HEK293 (cell line): ENCODE measurements around the gene OR4N5.
"Not testable (repeated sequence)": the region's sequence is repeated elsewhere in the genome, so short reads cannot be mapped to it uniquely, and the experiment has no call there.

ENCODE experiments used
- CTCF ChIA-PET: fragments of 350-600 bp; formaldehyde crosslinking; extraction: SDS; loops from one replicate; lab custom pipeline; 2021; ENCODE audit warnings: antibody characterized with exemption; lab: Yijun Ruan, JAX
- POLR2A ChIA-PET: fragments of 300-600 bp; formaldehyde crosslinking; extraction: SDS; loops from one replicate; lab custom pipeline; 2020; ENCODE audit warnings: antibody characterized with exemption, inconsistent platforms; lab: Yijun Ruan, JAX
- H3K27ac ChIP-seq: fragments of 200-500 bp; sonication (Bioruptor generic); 2 replicates; pipeline ENCODE4 v1.5.1; 2014; ENCODE audit warnings: low read depth, low read length, control low read depth, inconsistent platforms; ENCODE audit errors: extremely low read depth
- H3K36me3 ChIP-seq, 2 experiments: fragments of 200-500 bp in 1 of 2; sonication (Bioruptor generic) in 1 of 2; 1 replicate in 1 of 2; 2 replicates in 1 of 2; pipeline ENCODE4 v1.5.1; 2014 to 2017; ENCODE audit warnings: inconsistent platforms in 2 of 2, low read length in 2 of 2; ENCODE audit not compliant: control insufficient read depth in 2 of 2, insufficient read depth in 1 of 2
- H3K4me1 ChIP-seq: fragments of 200-500 bp; sonication (Bioruptor generic); 2 replicates; pipeline ENCODE4 v1.5.1; 2014; ENCODE audit warnings: mild to moderate bottlenecking, low read length, inconsistent platforms; ENCODE audit not compliant: control insufficient read depth, insufficient read depth
- H3K4me3 ChIP-seq: 2 replicates; pipeline ENCODE4 v1.5.1; 2011; ENCODE audit warnings: low read depth, mild to moderate bottlenecking, control low read depth, low read length, moderate library complexity
- H3K9me3 ChIP-seq: fragments of 200-500 bp; sonication (Bioruptor generic); 2 replicates; pipeline ENCODE4 v1.5.1; 2014; ENCODE audit warnings: low read depth, low read length, inconsistent platforms; ENCODE audit not compliant: control insufficient read depth, insufficient read depth
- ATF2 ChIP-seq: fragments of 450-650 bp; formaldehyde crosslinking; IDR thresholded peaks from 2 replicates; pipeline ENCODE4 v1.5.1; 2016; ENCODE audit warnings: missing biosample characterization, missing genetic modification characterization, low read depth
- KLF7 ChIP-seq: fragments of 450-650 bp; formaldehyde crosslinking; IDR thresholded peaks from 2 replicates; pipeline ENCODE4 v1.5.1; 2016; ENCODE audit warnings: missing biosample characterization, missing genetic modification characterization, borderline replicate concordance
- PRDM6 ChIP-seq: fragments of 450-650 bp; formaldehyde crosslinking; IDR thresholded peaks from 2 replicates; pipeline ENCODE4 v1.5.1; 2017; ENCODE audit warnings: missing biosample characterization, missing genetic modification characterization
- ZNF169 ChIP-seq: fragments of 450-650 bp; formaldehyde crosslinking; IDR thresholded peaks from 2 replicates; pipeline ENCODE4 v1.5.1; 2016; ENCODE audit warnings: missing biosample characterization, missing genetic modification characterization
- ZNF280C ChIP-seq: fragments of 450-650 bp; formaldehyde crosslinking; IDR thresholded peaks from 2 replicates; pipeline ENCODE4 v1.5.1; 2016; ENCODE audit warnings: missing biosample characterization, missing genetic modification characterization
- ZNF510 ChIP-seq: fragments of 450-650 bp; formaldehyde crosslinking; IDR thresholded peaks from 2 replicates; pipeline ENCODE4 v1.5.1; 2018; ENCODE audit warnings: mild to moderate bottlenecking, missing genetic modification characterization, missing biosample characterization; ENCODE audit not compliant: insufficient replicate concordance
- ZNF558 ChIP-seq: fragments of 450-650 bp; formaldehyde crosslinking; IDR thresholded peaks from 2 replicates; pipeline ENCODE4 v1.5.1; 2016; ENCODE audit warnings: missing biosample characterization, missing genetic modification characterization
- ZNF600 ChIP-seq: fragments of 450-650 bp; formaldehyde crosslinking; IDR thresholded peaks from 2 replicates; pipeline ENCODE4 v1.5.1; 2016; ENCODE audit warnings: missing biosample characterization, missing genetic modification characterization
- ZNF629 ChIP-seq: fragments of 450-650 bp; formaldehyde crosslinking; IDR thresholded peaks from 2 replicates; pipeline ENCODE4 v1.5.1; 2017; ENCODE audit warnings: missing biosample characterization, missing genetic modification characterization
- TF ChIP-seq, protein P1 (sequence below): fragments of 450-650 bp; formaldehyde crosslinking; IDR thresholded peaks from 2 replicates; pipeline ENCODE4 v1.5.1; 2017; ENCODE audit warnings: missing biosample characterization, missing genetic modification characterization
- TF ChIP-seq, protein P2 (sequence below): fragments of 450-650 bp; formaldehyde crosslinking; IDR thresholded peaks from 2 replicates; pipeline ENCODE4 v1.5.1; 2016; ENCODE audit warnings: missing biosample characterization, missing genetic modification characterization

The OR4N5 gene

GRCh38 chr14:20093442-20093841, 45.2 kb upstream of the OR4N5 start (continued):
- TF ChIP-seq ZNF629 = no peak
- TF ChIP-seq, protein P1, sequence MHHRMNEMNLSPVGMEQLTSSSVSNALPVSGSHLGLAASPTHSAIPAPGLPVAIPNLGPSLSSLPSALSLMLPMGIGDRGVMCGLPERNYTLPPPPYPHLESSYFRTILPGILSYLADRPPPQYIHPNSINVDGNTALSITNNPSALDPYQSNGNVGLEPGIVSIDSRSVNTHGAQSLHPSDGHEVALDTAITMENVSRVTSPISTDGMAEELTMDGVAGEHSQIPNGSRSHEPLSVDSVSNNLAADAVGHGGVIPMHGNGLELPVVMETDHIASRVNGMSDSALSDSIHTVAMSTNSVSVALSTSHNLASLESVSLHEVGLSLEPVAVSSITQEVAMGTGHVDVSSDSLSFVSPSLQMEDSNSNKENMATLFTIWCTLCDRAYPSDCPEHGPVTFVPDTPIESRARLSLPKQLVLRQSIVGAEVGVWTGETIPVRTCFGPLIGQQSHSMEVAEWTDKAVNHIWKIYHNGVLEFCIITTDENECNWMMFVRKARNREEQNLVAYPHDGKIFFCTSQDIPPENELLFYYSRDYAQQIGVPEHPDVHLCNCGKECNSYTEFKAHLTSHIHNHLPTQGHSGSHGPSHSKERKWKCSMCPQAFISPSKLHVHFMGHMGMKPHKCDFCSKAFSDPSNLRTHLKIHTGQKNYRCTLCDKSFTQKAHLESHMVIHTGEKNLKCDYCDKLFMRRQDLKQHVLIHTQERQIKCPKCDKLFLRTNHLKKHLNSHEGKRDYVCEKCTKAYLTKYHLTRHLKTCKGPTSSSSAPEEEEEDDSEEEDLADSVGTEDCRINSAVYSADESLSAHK = no peak
- TF ChIP-seq ZNF169 (tag by site-specific recombination) = no peak
- TF ChIP-seq ATF2 = no peak
- TF ChIP-seq, protein P2, sequence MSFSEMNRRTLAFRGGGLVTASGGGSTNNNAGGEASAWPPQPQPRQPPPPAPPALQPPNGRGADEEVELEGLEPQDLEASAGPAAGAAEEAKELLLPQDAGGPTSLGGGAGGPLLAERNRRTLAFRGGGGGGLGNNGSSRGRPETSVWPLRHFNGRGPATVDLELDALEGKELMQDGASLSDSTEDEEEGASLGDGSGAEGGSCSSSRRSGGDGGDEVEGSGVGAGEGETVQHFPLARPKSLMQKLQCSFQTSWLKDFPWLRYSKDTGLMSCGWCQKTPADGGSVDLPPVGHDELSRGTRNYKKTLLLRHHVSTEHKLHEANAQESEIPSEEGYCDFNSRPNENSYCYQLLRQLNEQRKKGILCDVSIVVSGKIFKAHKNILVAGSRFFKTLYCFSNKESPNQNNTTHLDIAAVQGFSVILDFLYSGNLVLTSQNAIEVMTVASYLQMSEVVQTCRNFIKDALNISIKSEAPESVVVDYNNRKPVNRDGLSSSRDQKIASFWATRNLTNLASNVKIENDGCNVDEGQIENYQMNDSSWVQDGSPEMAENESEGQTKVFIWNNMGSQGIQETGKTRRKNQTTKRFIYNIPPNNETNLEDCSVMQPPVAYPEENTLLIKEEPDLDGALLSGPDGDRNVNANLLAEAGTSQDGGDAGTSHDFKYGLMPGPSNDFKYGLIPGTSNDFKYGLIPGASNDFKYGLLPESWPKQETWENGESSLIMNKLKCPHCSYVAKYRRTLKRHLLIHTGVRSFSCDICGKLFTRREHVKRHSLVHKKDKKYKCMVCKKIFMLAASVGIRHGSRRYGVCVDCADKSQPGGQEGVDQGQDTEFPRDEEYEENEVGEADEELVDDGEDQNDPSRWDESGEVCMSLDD (tag by site-specific recombination) = no peak
- TF ChIP-seq ZNF280C (tag by site-specific recombination) = no peak
- no peak for TF ChIP-seq PRDM6 (tag by site-specific recombination)
- TF ChIP-seq ZNF558 = no peak
- TF ChIP-seq KLF7 (tag by site-specific recombination) = no peak
- TF ChIP-seq ZNF510 (tag by site-specific recombination) = no peak
- no peak for TF ChIP-seq ZNF600 (tag by site-specific recombination)

DNA sequence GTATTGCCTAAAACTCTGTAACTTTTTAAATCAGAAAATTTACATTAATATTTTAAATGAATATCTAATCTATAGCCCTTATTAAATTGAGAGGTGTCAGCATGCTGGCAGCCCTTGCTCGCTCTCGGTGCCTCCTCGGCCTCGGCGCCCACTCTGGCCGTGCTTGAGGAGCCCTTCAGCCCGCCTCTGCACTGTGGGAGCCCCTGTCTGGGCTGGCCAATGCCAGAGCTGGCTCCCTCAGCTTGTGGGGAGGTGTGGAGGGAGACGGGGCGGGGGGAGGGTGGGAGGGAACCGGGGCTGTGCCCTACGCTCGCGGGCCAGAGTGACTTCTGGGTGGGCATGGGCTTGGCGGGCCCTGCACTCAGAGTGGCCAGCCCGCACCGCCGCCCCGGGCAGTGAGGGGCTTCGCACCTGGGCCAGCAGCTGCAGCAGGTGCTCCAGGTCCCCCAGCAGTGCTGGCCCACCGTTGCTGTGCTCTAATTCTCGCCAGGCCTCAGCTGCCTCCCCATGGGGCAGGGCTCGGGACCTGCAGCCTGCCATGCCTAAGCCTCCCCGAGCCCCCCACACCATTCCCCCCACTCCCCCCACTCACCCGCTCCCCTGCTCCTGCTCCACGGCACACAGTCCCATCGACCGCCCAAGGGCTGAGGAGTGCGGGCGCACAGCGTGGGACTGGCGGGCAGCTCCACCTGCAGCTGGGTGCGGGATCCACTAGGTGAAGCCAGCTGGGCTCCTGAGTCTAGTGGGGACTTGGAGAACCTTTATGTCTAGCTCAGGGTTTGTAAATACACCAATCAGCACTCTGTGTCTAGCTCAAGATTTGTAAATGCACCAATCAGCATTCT, 39.5 kb upstream of the OR4N5 start:
- H3K4me3 ChIP-seq, H3K9me3 ChIP-seq, POLR2A ChIA-PET, H3K4me1 ChIP-seq, CTCF ChIA-PET, H3K36me3 ChIP-seq, H3K27ac ChIP-seq: not testable (repeated sequence)
